ENCODE data around the gene CBLIF.

GRCh38 chr11:59818572-59818971, 26.7 kb downstream of the CBLIF start:
- TF ChIP-seq CTCF (IDR thresholded peaks at IDR 0.05), result no peak
- no peak for TF ChIP-seq POLR2A (IDR thresholded peaks at IDR 0.05)
